ENCODE results near the gene IGSF21.

The IGSF21 gene

DNA sequence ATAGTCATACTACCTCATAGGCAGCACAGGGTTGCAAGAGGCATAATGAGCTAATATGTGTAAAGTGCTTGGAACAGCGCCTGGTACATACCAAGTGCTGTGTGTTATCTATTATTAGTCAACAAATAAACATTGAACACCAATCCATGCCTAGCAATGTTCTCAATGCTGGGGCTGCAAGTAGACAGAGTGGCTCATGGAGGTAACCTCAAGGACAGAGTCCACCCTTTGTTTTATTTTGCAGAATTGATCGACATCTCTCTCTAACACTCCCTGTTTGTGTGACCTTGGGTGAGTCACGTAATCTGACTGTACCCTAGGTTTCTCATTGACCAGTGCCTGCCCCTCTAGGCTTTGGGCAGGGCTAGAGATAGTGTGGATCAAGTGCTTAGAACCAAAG lies 209.2 kb downstream of the IGSF21 start:
- Mint-ChIP-seq H3K4me1 (no peaks in the 10 kb centered on the region), H3K27ac (no peak overlapping the region), H3K4me3 (no peak overlapping the region), H3K27me3 (no peaks in the 10 kb centered on the region), H3K36me3 (ENCODE audit: low read depth) (no peaks in the 10 kb centered on the region), H3K9me3 (no peaks in the 10 kb centered on the region)
- no peak for DNase-seq
- no peak for ATAC-seq

DNA sequence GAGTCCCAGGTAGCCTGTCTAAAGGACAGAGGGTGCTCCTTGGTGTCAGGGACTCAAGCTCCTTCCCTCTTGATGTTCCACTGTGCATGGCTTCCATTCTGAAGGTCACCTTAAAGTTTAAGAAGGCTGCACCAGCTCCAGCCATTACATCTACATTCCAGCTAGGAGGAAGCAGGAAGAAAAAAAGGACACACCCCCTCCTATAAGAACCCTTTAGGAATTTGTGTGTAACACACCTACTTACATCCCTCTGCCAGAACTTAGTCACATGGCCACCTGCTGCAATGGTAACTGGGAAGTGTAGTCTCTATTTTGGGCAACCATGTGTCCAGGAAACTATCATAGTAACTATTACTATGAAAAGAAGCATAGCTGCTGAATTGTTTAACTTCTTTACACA lies 211.5 kb downstream of the IGSF21 start:
- Mint-ChIP-seq H3K27me3 (peaks cover 5% of the 10 kb centered on the region), H3K27ac (no peak overlapping the region), H3K9me3 (no peaks in the 10 kb centered on the region), H3K4me3 (no peak overlapping the region), H3K4me1 (no peaks in the 10 kb centered on the region), H3K36me3 (ENCODE audit: low read depth) (no peaks in the 10 kb centered on the region)
- ATAC-seq (no peak), DNase-seq (no peak)

DNA sequence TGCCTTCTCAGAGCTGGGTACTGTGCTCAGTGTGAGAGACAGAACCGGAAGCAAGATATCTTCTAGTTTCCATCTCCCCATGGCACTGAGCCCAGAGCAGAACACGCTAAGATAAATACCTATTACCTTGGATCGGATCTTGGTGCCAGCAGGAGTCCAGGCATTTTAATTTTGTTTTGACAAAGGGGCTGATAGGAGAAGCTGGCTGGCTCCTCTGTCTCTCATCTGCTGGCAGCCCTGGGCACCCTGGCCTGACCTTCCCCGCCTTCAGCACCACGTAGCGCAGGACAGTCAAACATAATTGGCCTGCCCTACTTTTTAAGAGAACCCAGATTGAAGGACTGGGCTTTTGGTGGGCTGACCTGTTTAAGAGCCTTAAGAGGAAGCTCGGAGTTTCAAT lies 212.5 kb downstream of the IGSF21 start:
- Mint-ChIP-seq H3K4me3 (no peak overlapping the region), H3K27ac (no peak overlapping the region), H3K27me3 (peaks cover 5% of the 10 kb centered on the region), H3K4me1 (no peaks in the 10 kb centered on the region), H3K36me3 (ENCODE audit: low read depth) (no peaks in the 10 kb centered on the region), H3K9me3 (no peaks in the 10 kb centered on the region)
- DNase-seq (no peak), ATAC-seq (no peak)

DNA sequence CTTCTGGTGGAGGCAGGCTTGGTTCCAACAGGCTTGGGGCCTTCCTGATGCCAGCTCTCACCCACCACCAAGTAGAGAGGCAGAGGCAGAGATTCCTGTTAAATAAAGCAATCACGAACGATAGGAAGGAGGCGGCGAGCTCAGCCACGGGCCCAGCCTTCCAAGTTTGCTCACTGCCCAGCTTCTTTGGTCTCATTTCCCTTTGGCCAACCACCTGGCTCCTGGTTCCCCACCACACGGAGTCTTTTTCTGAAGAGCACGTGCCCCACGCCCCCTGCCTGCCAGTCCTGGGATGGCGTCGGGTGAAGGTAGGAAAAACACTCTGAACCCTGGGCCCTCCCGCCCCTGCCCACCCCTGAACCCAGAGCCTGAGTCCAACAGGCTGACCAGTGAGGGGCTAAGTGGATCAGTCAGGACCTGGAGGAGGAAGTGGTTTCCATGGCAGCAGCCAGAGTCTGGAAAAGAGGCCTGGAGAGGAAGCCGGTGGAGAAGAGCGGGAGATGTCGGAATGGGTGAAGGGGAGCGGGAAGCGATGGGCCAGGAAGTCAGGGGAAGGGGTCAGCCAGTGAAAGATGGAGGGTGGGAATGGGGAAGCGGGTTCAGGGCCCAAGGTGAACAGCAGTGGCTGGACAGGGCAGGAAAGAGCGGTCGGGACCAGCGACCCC lies 214.9 kb downstream of the IGSF21 start:
- Mint-ChIP-seq H3K9me3 (no peaks in the 10 kb centered on the region), H3K4me1 (no peaks in the 10 kb centered on the region), H3K4me3 (no peak overlapping the region), H3K27ac (no peak overlapping the region), H3K36me3 (ENCODE audit: low read depth) (no peaks in the 10 kb centered on the region), H3K27me3 (peaks cover 5% of the 10 kb centered on the region)
- DNase-seq: peak; percentile 5
- ATAC-seq: no peak

DNA sequence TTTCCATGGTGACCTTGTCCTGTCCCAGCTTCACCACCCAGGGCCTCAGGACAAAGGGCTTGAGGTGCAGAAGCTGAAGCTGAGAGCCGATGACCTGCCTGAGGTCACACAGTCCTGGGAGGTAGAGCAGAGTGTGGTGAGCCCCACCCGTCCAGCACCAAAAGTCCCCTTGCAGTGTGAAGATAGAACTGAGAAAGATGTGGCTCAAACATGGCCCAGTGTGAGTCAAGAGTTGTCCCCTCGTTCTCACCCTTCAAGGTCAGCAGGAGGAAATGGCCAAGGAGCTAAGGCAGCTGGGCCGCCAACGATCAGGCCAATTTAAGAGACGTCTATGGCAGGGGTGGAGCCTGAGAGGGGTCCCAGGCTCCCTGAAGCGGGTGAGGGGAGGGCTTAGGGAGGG lies 215.7 kb downstream of the IGSF21 start:
- Mint-ChIP-seq H3K4me1 (no peaks in the 10 kb centered on the region), H3K27me3 (peaks cover 5% of the 10 kb centered on the region), H3K9me3 (no peaks in the 10 kb centered on the region), H3K4me3 (no peak overlapping the region), H3K36me3 (ENCODE audit: low read depth) (no peaks in the 10 kb centered on the region), H3K27ac (no peak overlapping the region)
- DNase-seq: no peak
- no peak for ATAC-seq

DNA sequence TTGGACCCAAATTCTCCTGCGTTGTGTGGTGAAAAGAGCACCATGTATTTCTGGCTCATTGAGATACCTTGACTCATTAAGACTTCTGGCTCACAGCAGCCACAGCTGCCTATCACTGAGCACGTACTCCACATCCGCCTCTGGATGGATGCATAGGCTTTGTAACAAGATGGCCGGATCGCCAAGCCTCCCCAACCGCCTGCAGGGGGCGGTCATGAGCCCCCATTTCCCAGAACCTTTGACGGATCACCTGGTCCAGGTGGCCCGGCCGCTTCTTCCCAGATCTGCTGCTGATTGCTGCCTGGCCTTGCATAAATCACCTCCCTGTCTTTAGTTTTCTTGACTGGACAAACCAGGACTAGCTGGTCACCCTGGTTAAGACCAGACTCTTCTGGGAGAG lies 216.6 kb downstream of the IGSF21 start:
- ATAC-seq (no peak), DNase-seq (no peak)
- H3K27me3 Mint-ChIP-seq: peaks cover 5% of the 10 kb centered on the region
- no peak overlapping the region for H3K4me3 Mint-ChIP-seq
- H3K27ac Mint-ChIP-seq: no peak overlapping the region
- no peaks in the 10 kb centered on the region for H3K36me3 Mint-ChIP-seq (ENCODE audit: low read depth)
- H3K4me1 Mint-ChIP-seq: no peaks in the 10 kb centered on the region
- no peaks in the 10 kb centered on the region for H3K9me3 Mint-ChIP-seq

DNA sequence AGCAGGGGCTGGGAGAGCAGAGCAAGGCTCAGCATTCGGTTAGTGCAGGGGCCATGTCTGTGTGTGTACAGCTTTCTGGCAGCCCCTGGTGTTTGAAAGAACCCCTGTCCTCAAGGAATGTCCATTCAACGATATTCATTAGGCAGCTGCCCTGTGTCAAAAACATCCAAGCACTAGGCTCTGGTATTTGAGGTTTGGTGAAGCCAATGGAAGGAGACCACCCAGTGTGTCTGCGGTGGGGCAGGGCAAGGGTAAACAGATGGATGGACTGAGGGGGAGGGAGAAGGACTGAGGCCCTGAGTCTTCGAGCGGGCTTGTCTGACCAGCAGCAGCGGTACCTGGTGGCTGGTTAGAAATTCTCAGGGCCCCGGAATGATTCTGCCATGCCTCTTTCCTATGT lies 217.5 kb downstream of the IGSF21 start:
- H3K36me3 Mint-ChIP-seq (ENCODE audit: low read depth): no peaks in the 10 kb centered on the region
- H3K9me3 Mint-ChIP-seq: no peaks in the 10 kb centered on the region
- no peak overlapping the region for H3K4me3 Mint-ChIP-seq
- peaks cover 7% of the 10 kb centered on the region for H3K27me3 Mint-ChIP-seq
- no peak for ATAC-seq
- H3K4me1 Mint-ChIP-seq: no peaks in the 10 kb centered on the region
- no peak overlapping the region for H3K27ac Mint-ChIP-seq
- DNase-seq: no peak

DNA sequence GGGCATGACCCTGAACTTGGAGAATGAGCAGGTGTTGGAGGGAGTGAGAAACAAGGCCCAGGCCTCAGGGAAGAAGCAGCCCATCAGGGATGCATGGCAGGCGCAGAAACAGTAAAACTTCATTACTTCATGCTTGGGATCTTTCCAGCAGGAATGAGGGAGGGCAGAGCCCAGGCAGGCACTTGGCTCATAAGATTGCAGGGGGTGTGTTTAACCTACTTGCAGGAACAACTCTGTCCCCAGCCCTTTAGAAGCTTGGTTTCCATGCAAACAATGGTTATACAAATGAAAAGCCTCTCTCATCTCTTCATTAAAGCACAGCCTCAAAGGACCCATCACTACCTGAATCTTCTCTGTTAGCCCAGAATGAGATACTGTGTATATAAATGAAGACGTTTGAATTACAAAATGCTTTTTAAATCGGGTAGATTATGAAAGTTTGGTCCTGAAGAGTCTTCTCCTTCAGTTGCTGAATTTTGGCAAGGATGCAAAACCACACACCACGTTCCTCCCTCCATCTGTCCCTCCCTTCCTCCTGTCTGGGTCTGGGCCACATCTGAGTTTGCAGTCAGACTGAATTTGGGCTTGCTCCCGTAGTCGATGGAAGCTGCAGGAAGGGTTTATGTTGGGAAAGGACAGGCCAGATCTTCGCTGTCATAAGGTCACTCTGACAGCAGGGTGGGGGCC lies 218.8 kb downstream of the IGSF21 start:
- DNase-seq: no peak
- Mint-ChIP-seq H3K36me3 (ENCODE audit: low read depth) (no peaks in the 10 kb centered on the region), H3K27me3 (peaks cover 8% of the 10 kb centered on the region), H3K9me3 (no peaks in the 10 kb centered on the region), H3K27ac (no peak overlapping the region), H3K4me3 (no peak overlapping the region), H3K4me1 (no peaks in the 10 kb centered on the region)
- no peak for ATAC-seq

DNA sequence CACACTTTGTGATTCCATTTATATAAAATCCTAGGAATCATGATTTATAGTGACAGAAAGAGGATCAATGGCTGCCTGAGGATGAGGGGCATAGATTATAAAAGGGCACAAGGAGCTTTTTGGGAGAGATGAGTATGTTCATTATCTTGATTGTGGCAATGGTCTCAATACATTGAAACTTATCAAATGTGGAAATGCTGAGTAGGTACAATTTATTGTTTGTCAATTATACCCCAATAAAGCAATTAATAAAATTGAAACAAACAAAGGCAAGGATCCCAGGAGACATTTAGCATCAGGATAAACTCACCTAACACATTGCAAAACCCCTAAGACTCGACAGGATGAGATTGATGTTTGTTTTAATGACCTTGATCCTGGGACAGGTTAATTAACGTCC lies 220.1 kb downstream of the IGSF21 start:
- Mint-ChIP-seq H3K4me3 (no peak overlapping the region), H3K4me1 (no peaks in the 10 kb centered on the region), H3K9me3 (no peaks in the 10 kb centered on the region), H3K36me3 (ENCODE audit: low read depth) (no peaks in the 10 kb centered on the region), H3K27ac (no peak overlapping the region), H3K27me3 (peaks cover 12% of the 10 kb centered on the region)
- no peak for DNase-seq
- ATAC-seq: no peak

DNA sequence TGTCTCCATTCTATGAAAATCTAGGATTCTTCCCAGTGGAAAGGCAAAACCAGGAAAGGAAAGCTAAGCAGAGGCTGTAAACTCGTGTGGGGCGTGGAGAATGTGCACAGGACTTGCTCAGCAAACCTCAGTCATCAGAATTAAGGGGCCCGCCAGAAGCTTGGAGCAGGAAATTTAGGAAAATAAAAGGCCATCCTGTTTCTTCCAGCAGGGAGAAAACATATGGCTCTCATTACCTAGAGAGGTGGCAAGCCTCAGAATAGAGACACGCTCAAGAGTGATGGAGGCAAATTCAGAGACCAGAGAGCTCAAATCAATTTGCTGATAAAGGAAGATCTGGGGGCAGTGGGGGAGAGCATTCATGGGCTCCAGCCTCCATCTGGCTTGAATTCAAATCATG lies 221.2 kb downstream of the IGSF21 start:
- Mint-ChIP-seq H3K9me3 (no peaks in the 10 kb centered on the region), H3K27ac (no peak overlapping the region), H3K27me3 (peaks cover 10% of the 10 kb centered on the region), H3K4me3 (no peak overlapping the region), H3K36me3 (ENCODE audit: low read depth) (no peaks in the 10 kb centered on the region), H3K4me1 (no peaks in the 10 kb centered on the region)
- DNase-seq: no peak
- ATAC-seq: no peak

DNA sequence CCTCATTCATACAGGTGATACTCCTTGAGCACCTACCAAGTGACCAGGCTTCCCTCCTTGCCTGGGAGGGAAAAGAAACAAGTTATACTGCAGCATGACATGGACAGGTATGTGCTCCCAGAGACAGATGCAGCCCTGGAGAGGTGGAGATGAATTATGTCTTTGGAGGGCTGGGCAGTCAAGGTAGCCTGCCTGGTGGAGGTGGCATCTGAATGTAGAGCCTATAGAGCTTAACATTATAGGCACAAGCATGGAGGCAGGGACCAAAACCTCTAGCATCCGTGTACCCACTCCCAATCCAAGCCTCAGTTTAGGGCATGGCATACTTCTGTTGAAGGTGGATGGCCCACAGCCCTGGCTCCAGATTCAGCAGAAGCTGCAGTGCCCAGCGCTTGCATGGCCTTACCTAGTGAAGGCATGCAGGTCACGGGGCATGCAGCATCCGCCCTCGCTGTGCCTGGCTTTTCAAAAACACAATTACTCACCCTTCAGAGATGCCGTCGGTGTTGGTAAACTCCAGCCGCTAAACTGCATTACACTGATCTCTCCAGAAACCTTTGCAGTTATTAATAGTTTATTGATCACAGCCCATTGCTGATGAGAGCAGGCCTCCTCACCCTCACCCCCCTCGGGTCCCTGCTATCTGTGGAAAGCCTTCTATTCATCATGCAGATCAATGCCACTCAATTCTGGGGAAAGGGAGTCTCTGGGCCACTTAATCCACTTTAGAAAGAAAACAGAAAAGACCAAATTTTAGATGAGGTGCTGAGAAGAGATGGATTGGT lies 222.1 kb downstream of the IGSF21 start:
- no peak for DNase-seq
- Mint-ChIP-seq H3K4me3 (no peak overlapping the region), H3K36me3 (ENCODE audit: low read depth) (no peaks in the 10 kb centered on the region), H3K27me3 (peaks cover 10% of the 10 kb centered on the region), H3K27ac (no peak overlapping the region), H3K4me1 (no peaks in the 10 kb centered on the region), H3K9me3 (no peaks in the 10 kb centered on the region)
- no peak for ATAC-seq

DNA sequence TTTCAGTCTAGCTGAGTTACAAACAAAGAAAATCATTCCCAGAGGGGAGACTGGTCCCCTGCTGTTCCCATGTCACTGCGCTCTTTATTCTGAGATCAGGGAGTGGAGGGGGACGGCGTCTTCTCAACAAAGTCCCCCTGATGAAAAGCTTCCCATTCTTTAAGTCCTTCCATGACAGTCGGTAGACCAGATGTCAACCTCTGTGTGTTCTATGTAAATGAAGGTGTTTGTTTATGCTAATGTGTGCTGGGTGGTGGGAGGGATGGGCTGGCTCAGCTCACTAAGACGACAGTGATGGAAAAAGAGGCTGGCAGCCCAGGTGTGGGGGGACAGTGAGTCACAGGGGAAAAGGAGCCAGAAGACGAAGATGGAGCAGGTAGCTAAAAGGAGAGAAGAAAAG lies 225.0 kb downstream of the IGSF21 start:
- DNase-seq: no peak
- Mint-ChIP-seq H3K27ac (no peak overlapping the region), H3K4me3 (no peak overlapping the region), H3K4me1 (no peaks in the 10 kb centered on the region), H3K9me3 (no peaks in the 10 kb centered on the region), H3K27me3 (peaks cover 10% of the 10 kb centered on the region), H3K36me3 (ENCODE audit: low read depth) (no peaks in the 10 kb centered on the region)
- no peak for ATAC-seq

DNA sequence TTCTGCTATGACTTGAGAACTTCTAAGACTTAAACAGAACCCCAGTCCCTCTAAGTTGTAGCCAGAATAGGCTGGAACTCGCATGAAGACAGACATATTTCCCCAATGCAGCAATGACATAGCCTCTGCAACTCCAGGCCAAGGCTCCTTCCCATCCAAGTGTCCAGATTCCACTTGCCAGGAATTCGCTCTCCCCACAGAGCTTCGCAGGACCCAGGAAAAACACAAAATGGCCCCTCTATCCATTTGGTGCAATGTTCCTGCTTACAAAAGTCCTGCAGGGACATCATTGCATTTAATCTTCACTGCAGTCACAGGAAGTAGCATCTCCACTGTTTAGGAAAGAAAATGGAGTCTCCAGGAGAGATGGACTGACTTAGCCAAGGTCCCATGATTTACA lies 225.6 kb downstream of the IGSF21 start:
- H3K4me3 Mint-ChIP-seq: no peak overlapping the region
- H3K9me3 Mint-ChIP-seq: no peaks in the 10 kb centered on the region
- H3K4me1 Mint-ChIP-seq: no peaks in the 10 kb centered on the region
- no peak overlapping the region for H3K27ac Mint-ChIP-seq
- no peaks in the 10 kb centered on the region for H3K36me3 Mint-ChIP-seq (ENCODE audit: low read depth)
- DNase-seq: no peak
- ATAC-seq: no peak
- H3K27me3 Mint-ChIP-seq: peaks cover 10% of the 10 kb centered on the region

DNA sequence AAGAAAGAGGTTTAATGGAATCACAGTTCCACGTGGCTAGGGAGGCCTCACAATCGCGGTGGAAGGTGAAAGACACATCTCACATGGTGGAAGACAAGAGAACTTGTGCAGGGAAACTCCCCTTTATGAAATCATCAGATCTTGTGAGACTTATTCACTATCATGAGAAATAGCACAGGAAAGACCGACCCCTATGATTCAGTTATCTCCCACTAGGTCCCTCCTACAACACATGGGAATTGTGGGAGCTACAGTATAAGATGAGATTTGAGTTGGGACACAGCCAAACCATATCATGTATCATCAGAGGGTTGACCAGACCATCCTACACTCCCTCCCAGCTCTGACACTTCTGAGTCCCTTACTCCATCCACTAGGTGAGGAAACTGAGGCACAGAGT lies 229.2 kb downstream of the IGSF21 start:
- no peaks in the 10 kb centered on the region for H3K36me3 Mint-ChIP-seq (ENCODE audit: low read depth)
- H3K9me3 Mint-ChIP-seq: no peaks in the 10 kb centered on the region
- DNase-seq (no peak), ATAC-seq (no peak)
- no peaks in the 10 kb centered on the region for H3K4me1 Mint-ChIP-seq
- no peak overlapping the region for H3K27ac Mint-ChIP-seq
- H3K4me3 Mint-ChIP-seq: no peak overlapping the region
- H3K27me3 Mint-ChIP-seq: peaks cover 4% of the 10 kb centered on the region

DNA sequence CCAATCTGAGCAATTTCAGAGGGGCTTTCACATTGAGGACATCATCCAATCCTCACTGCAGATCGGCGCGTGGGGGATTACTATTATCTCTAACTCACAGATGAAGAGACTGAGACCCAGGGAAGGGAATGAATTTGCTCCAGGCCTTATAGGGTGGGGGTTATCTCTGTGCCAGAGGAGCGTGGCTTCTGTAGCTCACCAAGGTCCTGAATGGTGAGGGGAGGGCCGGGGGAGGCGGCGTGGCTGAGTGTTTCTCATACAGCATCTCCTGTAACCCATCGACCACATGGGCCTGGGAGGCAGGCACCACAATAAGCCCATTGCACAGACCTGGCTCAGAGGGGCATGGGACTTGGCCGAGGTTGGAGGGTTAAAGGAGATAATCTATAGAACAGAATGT lies 230.2 kb downstream of the IGSF21 start:
- DNase-seq (no peak), ATAC-seq (no peak)
- H3K4me1 Mint-ChIP-seq: no peaks in the 10 kb centered on the region
- H3K36me3 Mint-ChIP-seq (ENCODE audit: low read depth): no peaks in the 10 kb centered on the region
- peaks cover under 1% of the 10 kb centered on the region for H3K27me3 Mint-ChIP-seq
- H3K9me3 Mint-ChIP-seq: no peaks in the 10 kb centered on the region
- H3K27ac Mint-ChIP-seq: no peak overlapping the region
- H3K4me3 Mint-ChIP-seq: no peak overlapping the region
